HepG2 (cell line): Measurements from ENCODE around the gene ZNF75A. TPM values are rescaled to one million over a fixed set of nuclear protein-coding genes. Genes with fewer than 3 reads are reported as not detected.

Source experiments
- BHLHE40 ChIP-seq: IDR thresholded peaks from 2 replicates; pipeline ENCODE4 v1.6.1; 2011; ENCODE audit warnings: low read length, improper control_type of control experiment
- CTCF ChIP-seq: sonication (generic); formaldehyde crosslinking; IDR thresholded peaks from 2 replicates; pipeline ENCODE4 v1.5.0; 2020; ENCODE audit warnings: mild to moderate bottlenecking, missing genetic modification reagents, moderate library complexity
- EEA1 ChIP-seq: sonication (generic); formaldehyde crosslinking; IDR thresholded peaks from 2 replicates; pipeline ENCODE4 v1.5.1; 2020; ENCODE audit warnings: mild to moderate bottlenecking, missing genetic modification reagents, borderline replicate concordance
- ESRRA ChIP-seq: sonication (generic); formaldehyde crosslinking; IDR thresholded peaks from 2 replicates; pipeline ENCODE4 v1.5.1; 2020; ENCODE audit warnings: mild to moderate bottlenecking, low read depth, missing genetic modification reagents
- GTF2F1 ChIP-seq: fragments of 150-350 bp; IDR thresholded peaks from 2 replicates; pipeline ENCODE4 v1.6.1; 2014; ENCODE audit warnings: low read length
- HNF4A ChIP-seq: sonication (generic); formaldehyde crosslinking; IDR thresholded peaks from 2 replicates; pipeline ENCODE4 v1.4.0; 2020; ENCODE audit warnings: missing genetic modification reagents
- MXD4 ChIP-seq: IDR thresholded peaks from 2 replicates; pipeline ENCODE4 v1.6.1; 2016; ENCODE audit warnings: mild to moderate bottlenecking, missing biosample characterization, missing genetic modification reagents
- NFYC ChIP-seq: IDR thresholded peaks from 2 replicates; pipeline ENCODE4 v1.6.1; 2016; ENCODE audit warnings: missing genetic modification reagents, missing compliant biosample characterization
- PHF21A ChIP-seq: sonication (generic); formaldehyde crosslinking; IDR thresholded peaks from 2 replicates; pipeline ENCODE4 v1.5.0; 2020; ENCODE audit warnings: mild to moderate bottlenecking, missing genetic modification reagents
- PLRG1 ChIP-seq: fragments of 450-650 bp; conservative IDR thresholded peaks from 2 replicates; pipeline ENCODE4 v1.6.1; 2016
- POGZ ChIP-seq: sonication (generic); formaldehyde crosslinking; IDR thresholded peaks from 2 replicates; pipeline ENCODE4 v1.4.0; 2020; ENCODE audit warnings: mild to moderate bottlenecking, missing genetic modification reagents
- SNAPC2 ChIP-seq: sonication (generic); formaldehyde crosslinking; IDR thresholded peaks from 2 replicates; pipeline ENCODE4 v1.8.1; 2022; ENCODE audit warnings: mild to moderate bottlenecking, missing genetic modification reagents
- SRSF1 ChIP-seq: fragments of 200-400 bp; formaldehyde crosslinking; optimal IDR thresholded peaks from 2 replicates; pipeline ENCODE3; 2017; ENCODE audit warnings: mild to moderate bottlenecking, low read depth, low read length, moderate library complexity
- ZNF20 ChIP-seq: sonication (generic); formaldehyde crosslinking; IDR thresholded peaks from 2 replicates; pipeline ENCODE4 v1.4.0; 2020; ENCODE audit warnings: mild to moderate bottlenecking, moderate library complexity, missing genetic modification reagents
- ZNF496 ChIP-seq: sonication (generic); formaldehyde crosslinking; IDR thresholded peaks from 2 replicates; pipeline ENCODE4 v1.8.1; 2023; ENCODE audit warnings: mild to moderate bottlenecking, moderate library complexity, missing genetic modification reagents; ENCODE audit not compliant: insufficient replicate concordance
- ZNF597 ChIP-seq: sonication (generic); formaldehyde crosslinking; IDR thresholded peaks from 2 replicates; pipeline ENCODE4 v1.5.0; 2020; ENCODE audit warnings: missing genetic modification reagents
- ZNF619 ChIP-seq: sonication (generic); formaldehyde crosslinking; IDR thresholded peaks from 2 replicates; pipeline ENCODE4 v1.4.0; 2020; ENCODE audit warnings: mild to moderate bottlenecking, missing genetic modification reagents
- ZNF646 ChIP-seq: sonication (generic); formaldehyde crosslinking; IDR thresholded peaks from 2 replicates; pipeline ENCODE4 v1.9.0; 2021; ENCODE audit warnings: mild to moderate bottlenecking, missing genetic modification reagents
- ZNF776 ChIP-seq: sonication (generic); formaldehyde crosslinking; IDR thresholded peaks from 2 replicates; pipeline ENCODE4 v1.4.0; 2020; ENCODE audit warnings: mild to moderate bottlenecking, missing genetic modification reagents
- ZNF784 ChIP-seq: sonication (generic); formaldehyde crosslinking; IDR thresholded peaks from 2 replicates; pipeline ENCODE4 v1.5.1; 2020; ENCODE audit warnings: missing genetic modification reagents, mild to moderate bottlenecking, borderline replicate concordance
- ZNF816 ChIP-seq: sonication (generic); formaldehyde crosslinking; IDR thresholded peaks from 2 replicates; pipeline ENCODE4 v1.8.0; 2022; ENCODE audit warnings: missing genetic modification reagents, mild to moderate bottlenecking, borderline replicate concordance
- polyA plus RNA-seq, 8 experiments: library from polyadenylated mRNA; depleted of rRNA in 3 of 8; stranded (reverse) in 7 of 8; unstranded in 1 of 8; fragments of >200 nt; fragmentation: Illumina TruSeq in 4 of 8; extraction: Trizol in 4 of 8; gene quantifications; 2 replicates each; pipeline versions ENCODE4 v1.2.1 to v1.2.3, GENCODE V29; 2011 to 2016; ENCODE audit warnings: low read depth in 4 of 8, missing spikeins in 1 of 8, mixed read lengths in 1 of 8; ENCODE audit not compliant: insufficient read depth in 1 of 8
- total RNA-seq, 5 experiments: library from RNA; depleted of rRNA; stranded (reverse); fragments of >200 nt; fragmentation: Illumina TruSeq; extraction: Trizol; gene quantifications; 2 replicates each; pipeline ENCODE4 v1.2.3, GENCODE V29; 2016; ENCODE audit warnings: low read depth in 1 of 5

The ZNF75A gene
- total and polyA plus RNA-seq, 2 of the 13 experiments (the other 11 are each of a cell fraction or from before 2014, with no cell fraction given) = 1.4 to 2.1 TPM

- TF ChIP-seq ZNF646 (CRISPR knock-in tag) (no peak), ESRRA (CRISPR knock-in tag) (no peak), NFYC (CRISPR knock-in tag) (peak; percentile 56), POGZ (no peak), ZNF776 (CRISPR knock-in tag) (no peak), BHLHE40 (0 out of 2 replicates have a peak, but pooled peaks have one; percentile 25), CTCF (CRISPR knock-in tag) (peak; percentile 48), ZNF816 (CRISPR knock-in tag) (no peak), PLRG1 (no peak), ZNF496 (CRISPR knock-in tag) (no peak), HNF4A (CRISPR knock-in tag) (peak; percentile 16; the same call in 1 of the 2 replicates), SRSF1 (no peak), MXD4 (CRISPR knock-in tag) (no peak), ZNF784 (CRISPR knock-in tag) (no peak), SNAPC2 (no peak), ZNF20 (CRISPR knock-in tag) (0 out of 2 replicates have a peak, but pooled peaks have one; percentile 66), ZNF619 (no peak), EEA1 (CRISPR knock-in tag) (no peak), GTF2F1 (no peak), ZNF597 (CRISPR knock-in tag) (no peak), PHF21A (CRISPR knock-in tag) (peak; percentile 58; the same call in 1 of the 2 replicates)
These were observed 58.5 kb downstream of the ZNF75A start (continued) for GRCh38 chr16:3363793-3364192.
